GM19467 (cell line): Measurements from ENCODE around the gene MTREX.

Experiments used
- ATAC-seq: cut with Tn5 transposase; IDR thresholded peaks from one replicate; pipeline ENCODE4 v1.9.1; 2021; ENCODE audit warnings: mild to moderate bottlenecking, moderate library complexity; ENCODE audit not compliant: unreplicated experiment

MTREX gene

DNA sequence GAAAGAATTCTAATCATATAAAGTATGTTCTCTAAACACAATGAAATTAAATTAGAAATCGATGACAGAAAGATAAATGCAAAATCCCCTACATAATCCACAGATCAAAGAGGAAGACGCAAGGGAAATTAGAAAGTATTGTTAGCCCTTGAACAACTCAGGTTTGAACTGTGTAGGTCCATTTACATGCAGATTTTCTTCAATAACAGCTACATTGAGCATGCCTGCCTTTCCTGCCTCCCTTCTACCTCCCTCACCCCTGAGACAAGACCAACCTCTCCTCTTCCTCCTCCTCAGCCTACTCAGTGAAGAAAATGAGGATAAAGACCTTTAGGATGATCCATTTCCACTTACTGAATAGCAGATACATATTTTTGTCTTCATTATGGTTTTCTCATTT, 151.8 kb downstream of the MTREX start:
- ATAC-seq, result no peak

DNA sequence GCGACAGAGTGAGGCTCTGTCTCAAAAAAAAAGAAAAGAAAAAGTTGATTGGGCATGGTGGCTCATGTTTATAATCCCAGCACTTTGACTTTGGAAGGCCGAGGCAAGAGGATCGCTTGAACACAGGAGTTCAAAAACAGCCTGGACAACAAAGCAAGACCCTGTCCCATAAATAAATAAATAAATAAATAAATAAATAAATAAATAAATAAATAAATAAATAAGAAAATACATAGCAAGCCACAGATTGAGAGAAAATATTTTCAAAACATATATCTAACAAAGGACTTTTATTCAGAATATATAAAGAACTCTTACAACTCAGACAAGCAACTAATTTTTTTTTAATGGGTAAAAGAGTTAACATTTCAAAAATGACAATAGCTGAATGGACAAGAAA, 155.8 kb downstream of the MTREX start:
- ATAC-seq, result no peak

GRCh38 chr5:55467862-55468551, 160.2 kb downstream of the MTREX start:
- ATAC-seq, result no peak

GRCh38 chr5:55469839-55470238, 162.1 kb downstream of the MTREX start:
- no peak for ATAC-seq

DNA sequence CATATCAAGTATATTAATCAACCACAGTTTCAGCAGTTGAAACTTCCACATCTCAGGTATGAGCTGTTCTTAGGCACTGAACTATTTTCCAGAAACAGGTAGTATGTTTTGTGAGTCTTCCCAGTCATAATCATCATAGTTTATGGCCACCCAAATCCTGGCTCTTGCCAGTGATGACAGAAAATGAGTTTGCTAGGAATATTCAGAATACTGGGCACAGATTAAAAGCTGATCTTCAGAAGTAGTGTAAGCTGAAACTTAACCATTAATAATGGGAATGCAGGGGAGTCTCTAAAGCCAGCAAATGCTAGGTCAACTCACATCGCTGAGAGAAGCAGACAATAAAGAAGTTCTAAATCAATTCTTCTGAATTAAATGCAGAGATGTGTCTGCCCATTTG, 162.5 kb downstream of the MTREX start:
- no peak for ATAC-seq

- no peak for ATAC-seq
These were observed 163.7 kb downstream of the MTREX start for GRCh38 chr5:55471468-55471867.

GRCh38 chr5:55472642-55473041, 164.9 kb downstream of the MTREX start:
- no peak for ATAC-seq
